NCI-H2029 treated with DMSO at 0.1 percent for 48 hours (cell line): Measurements from ENCODE around the gene SLC24A4.
A peak's percentile ranks its signal among the peaks of the same experiment; 100 is the strongest.

Experiments used
- DNase-seq: peaks from one replicate; lab custom pipeline; 2025; lab: John Stamatoyannopoulos, UW

Gene SLC24A4

GRCh38 chr14:92316176-92316575, 6.8 kb upstream of the SLC24A4 start:
- DNase-seq = no peak

- DNase-seq = no peak
Observed at GRCh38 chr14:92316937-92317336, 6.0 kb upstream of the SLC24A4 start.

GRCh38 chr14:92317511-92317910, 5.5 kb upstream of the SLC24A4 start:
- DNase-seq = no peak

- DNase-seq = no peak
Observed at GRCh38 chr14:92321701-92322100, 1.3 kb upstream of the SLC24A4 start.

- no peak for DNase-seq
Observed at GRCh38 chr14:92322516-92322915, 449 bp upstream of the SLC24A4 start.

GRCh38 chr14:92323916-92324818, 1.2 kb downstream of the SLC24A4 start:
- DNase-seq = no peak

GRCh38 chr14:92325835-92326234, 2.9 kb downstream of the SLC24A4 start:
- no peak for DNase-seq

GRCh38 chr14:92328664-92329255, 5.8 kb downstream of the SLC24A4 start:
- no peak for DNase-seq

- DNase-seq = no peak
Observed at GRCh38 chr14:92334050-92334449, 11.1 kb downstream of the SLC24A4 start.

GRCh38 chr14:92336363-92336762, 13.4 kb downstream of the SLC24A4 start:
- no peak for DNase-seq

- no peak for DNase-seq
Observed at GRCh38 chr14:92339426-92339825, 16.5 kb downstream of the SLC24A4 start.

GRCh38 chr14:92340071-92340470, 17.1 kb downstream of the SLC24A4 start:
- no peak for DNase-seq

GRCh38 chr14:92340931-92341330, 18.0 kb downstream of the SLC24A4 start:
- DNase-seq = no peak

- no peak for DNase-seq
Observed at GRCh38 chr14:92341791-92342190, 18.8 kb downstream of the SLC24A4 start.

GRCh38 chr14:92348154-92348553, 25.2 kb downstream of the SLC24A4 start:
- DNase-seq = peak; percentile 79

GRCh38 chr14:92351750-92352149, 28.8 kb downstream of the SLC24A4 start:
- no peak for DNase-seq

- DNase-seq = no peak
Observed at GRCh38 chr14:92352158-92352985, 29.4 kb downstream of the SLC24A4 start.

GRCh38 chr14:92353447-92353846, 30.5 kb downstream of the SLC24A4 start:
- no peak for DNase-seq

- DNase-seq = no peak
Observed at GRCh38 chr14:92356677-92357076, 33.7 kb downstream of the SLC24A4 start.

- DNase-seq = no peak
Observed at GRCh38 chr14:92360651-92361370, 37.8 kb downstream of the SLC24A4 start.

- DNase-seq = no peak
Observed at GRCh38 chr14:92362781-92363235, 39.8 kb downstream of the SLC24A4 start.

- DNase-seq = no peak
Observed at GRCh38 chr14:92366237-92366636, 43.3 kb downstream of the SLC24A4 start.
